Amniotic stem cell (primary cell): ENCODE measurements around the gene MT1A.
A peak's percentile ranks its signal among the peaks of the same experiment; 100 is the strongest.

Source experiments
- DNase-seq: peaks from one replicate; lab custom pipeline; 2025; lab: John Stamatoyannopoulos, UW

Gene MT1A

GRCh38 chr16:56637814-56638750, at the start of gene MT1A:
TSS of gene MT1A (plus strand) at chr16:56638666. CDS start at chr16:56638739, 73 bp downstream.
- no peak for DNase-seq

DNA sequence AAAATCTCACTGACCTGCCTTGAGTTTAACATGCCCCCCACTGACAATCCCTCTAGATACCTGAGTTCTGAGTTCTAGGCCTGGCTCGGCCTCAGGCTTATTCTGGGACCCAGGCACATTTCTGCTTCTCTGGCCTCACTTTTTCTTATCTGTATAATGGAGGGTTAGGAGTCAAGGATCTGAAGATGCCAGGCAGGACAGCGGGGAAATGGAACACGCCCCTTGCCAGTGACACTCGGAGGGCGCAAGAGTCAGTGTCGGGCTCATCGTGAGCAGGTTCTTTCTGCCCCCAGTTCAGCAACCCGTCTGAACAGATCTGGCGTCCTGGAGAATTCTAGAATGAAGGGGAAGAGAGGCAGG, 49.7 kb upstream of the MT1A start:
- no peak for DNase-seq

DNA sequence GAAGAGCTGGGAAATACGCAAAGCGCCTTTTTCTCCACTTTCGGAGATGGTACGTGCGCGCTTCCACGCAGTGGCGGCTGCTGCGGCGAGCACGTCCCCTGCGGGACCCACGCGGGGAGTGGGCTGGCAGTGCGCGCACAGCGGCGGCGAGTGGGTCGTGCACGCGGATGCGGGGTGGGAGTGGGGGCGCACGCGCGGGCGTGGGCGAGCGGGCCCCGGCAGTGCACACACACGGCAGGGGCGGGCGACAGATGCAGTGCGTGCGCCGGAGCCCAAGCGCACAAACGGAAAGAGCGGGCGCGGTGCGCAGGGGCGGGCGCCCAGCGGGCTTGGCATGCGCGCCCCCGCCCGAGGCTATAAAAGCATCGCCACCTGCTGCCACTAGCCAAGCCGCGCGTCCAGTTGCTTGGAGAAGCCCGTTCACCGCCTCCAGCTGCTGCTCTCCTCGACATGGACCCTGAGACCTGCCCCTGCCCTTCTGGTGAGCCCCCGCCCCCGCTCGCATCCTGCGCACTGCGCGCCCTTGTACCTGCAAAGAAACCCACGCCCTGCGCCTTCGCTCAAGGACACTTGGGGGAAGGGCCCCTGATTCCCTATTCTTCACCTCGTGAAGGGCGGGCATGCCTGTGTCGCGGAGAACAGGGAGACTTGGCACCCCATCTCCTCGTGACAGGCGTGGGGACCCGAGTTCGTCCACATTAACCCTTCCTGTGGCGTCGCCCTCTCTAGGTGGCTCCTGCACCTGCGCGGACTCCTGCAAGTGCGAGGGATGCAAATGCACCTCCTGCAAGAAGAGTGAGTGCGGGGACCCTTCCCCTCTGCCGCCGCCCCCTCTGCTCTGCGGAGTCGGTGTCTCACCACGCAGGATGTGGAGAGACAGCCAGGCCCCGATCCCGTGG, 49.1 kb upstream of the MT1A start, which contains the start of gene MT3:
Gene MT3 (plus strand): TSS at position 388 of the 899 bp plus-strand sequence. CDS start 63 bp downstream, at position 451.
- DNase-seq, result no peak

GRCh38 chr16:56591377-56592060, 46.9 kb upstream of the MT1A start:
- DNase-seq, result no peak

- no peak for DNase-seq
Observed at GRCh38 chr16:56593573-56594291, 44.7 kb upstream of the MT1A start.

GRCh38 chr16:56594292-56594619, 44.2 kb upstream of the MT1A start:
- no peak for DNase-seq

- DNase-seq, result peak; percentile 50
Observed at GRCh38 chr16:56600398-56600999, 38.0 kb upstream of the MT1A start.

- DNase-seq, result no peak
Observed at GRCh38 chr16:56601325-56601724, 37.1 kb upstream of the MT1A start.

- no peak for DNase-seq
Observed at GRCh38 chr16:56603589-56603988, 34.9 kb upstream of the MT1A start.

- DNase-seq, result no peak
Observed at GRCh38 chr16:56604966-56605365, 33.5 kb upstream of the MT1A start.

GRCh38 chr16:56605475-56605874, 33.0 kb upstream of the MT1A start:
- DNase-seq, result no peak

- DNase-seq, result no peak
Observed at GRCh38 chr16:56606071-56606475, 32.4 kb upstream of the MT1A start.

GRCh38 chr16:56606476-56607108, 31.9 kb upstream of the MT1A start:
- DNase-seq, result no peak

- peak; percentile 86 for DNase-seq
Observed at GRCh38 chr16:56607109-56607618, 31.3 kb upstream of the MT1A start.

GRCh38 chr16:56607675-56608042, 30.8 kb upstream of the MT1A start:
- no peak for DNase-seq

GRCh38 chr16:56608043-56608875, 30.2 kb upstream of the MT1A start, which contains the start of gene MT2A:
TSS of gene MT2A (plus strand) at chr16:56608584. CDS start at chr16:56608656, 72 bp downstream.
- peak; percentile 90 for DNase-seq

GRCh38 chr16:56608876-56609462, 29.5 kb upstream of the MT1A start:
- no peak for DNase-seq

DNA sequence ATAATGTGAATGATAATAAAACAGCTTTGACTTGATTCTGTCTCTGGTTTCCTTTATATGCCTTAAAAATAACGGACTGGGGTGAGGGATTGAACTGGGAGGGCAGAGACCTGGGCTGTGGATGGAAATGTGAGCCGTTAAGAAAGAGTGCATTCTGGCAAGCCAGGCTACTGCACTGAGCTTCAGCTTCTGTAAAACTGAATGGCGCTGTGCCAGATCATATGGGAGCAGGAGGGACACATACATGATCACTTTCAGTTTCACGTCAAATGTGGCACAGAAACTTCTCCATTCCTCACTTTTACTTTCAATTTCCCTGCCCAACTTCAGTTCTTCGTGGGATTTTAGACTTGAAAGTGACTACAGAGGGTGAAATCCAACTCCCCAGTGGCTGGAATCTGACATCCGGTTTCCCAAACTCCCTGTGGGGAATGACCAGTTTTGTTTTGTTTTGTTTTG, 29.0 kb upstream of the MT1A start:
- DNase-seq, result peak; percentile 47
